Urothelium cell line (cell line): ENCODE results near the gene SLFN5.
"Not testable (repeated sequence)": the region's sequence is repeated elsewhere in the genome, so short reads cannot be mapped to it uniquely, and the experiment has no call there.

ENCODE experiments used
- DNase-seq: peaks from one replicate; pipeline ENCODE4 v3.0.0; 2011; ENCODE audit warnings: low spot score, mixed read lengths
- FAIRE-seq: peaks from 2 replicates; lab custom pipeline; 2011; peaks lifted over from hg19 to GRCh38; lab: Jason Lieb, UNC

Gene SLFN5

GRCh38 chr17:35287286-35287811 is 44.5 kb downstream of the SLFN5 start:
- FAIRE-seq (no peak), DNase-seq (no peak)

DNA sequence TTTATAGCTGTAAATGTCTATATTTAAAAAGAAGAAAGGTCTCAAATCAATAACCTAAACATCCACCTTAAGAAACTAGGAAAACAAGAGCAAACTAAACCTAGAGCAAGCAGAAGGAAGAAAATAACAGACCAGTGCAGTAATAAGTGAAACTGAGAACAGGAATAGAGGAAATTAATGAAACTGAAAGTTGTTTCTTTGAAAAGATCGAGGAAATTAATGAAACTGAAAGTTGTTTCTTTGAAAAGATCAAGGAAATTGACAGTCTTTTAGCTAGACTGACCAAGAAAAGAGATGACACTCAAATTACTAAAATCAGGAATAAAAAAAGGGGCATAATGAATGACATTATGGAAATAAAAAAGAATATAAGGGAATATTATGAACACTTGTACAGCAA is 46.4 kb downstream of the SLFN5 start:
- FAIRE-seq (no peak), DNase-seq (no peak)

- DNase-seq = no peak
These were observed 48.9 kb downstream of the SLFN5 start for GRCh38 chr17:35291802-35292201.

DNA sequence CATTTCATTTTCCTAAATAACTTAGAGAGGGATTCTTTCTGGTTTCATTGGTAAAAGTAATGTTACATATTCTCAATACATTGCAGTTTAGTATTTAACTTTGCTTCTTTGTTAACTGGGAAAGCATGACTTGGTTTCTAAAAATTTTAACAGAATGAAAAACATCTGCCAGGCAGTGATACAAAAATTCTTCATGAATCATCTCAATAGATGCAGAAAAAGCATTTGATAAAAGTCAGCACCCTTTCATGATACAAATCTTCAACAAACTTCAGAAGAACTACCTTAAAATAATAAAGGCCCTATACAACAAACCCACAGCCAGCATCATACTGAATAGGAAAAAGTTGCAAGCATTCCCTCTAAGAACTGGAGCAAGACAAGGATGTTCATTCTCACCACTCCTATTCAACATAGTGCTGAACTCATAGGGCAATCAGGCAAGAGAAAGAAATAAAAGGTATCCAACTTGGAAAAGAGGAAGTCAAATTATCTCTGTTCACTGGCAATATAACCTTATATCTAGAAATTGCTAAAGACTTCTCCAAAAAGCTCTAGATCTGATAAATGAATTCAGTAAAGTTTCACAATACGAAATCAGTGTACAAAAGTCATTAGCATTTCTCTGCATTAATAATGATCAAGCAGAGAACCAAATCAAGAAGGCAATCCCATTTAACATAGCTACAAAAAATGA is 50.4 kb downstream of the SLFN5 start:
- FAIRE-seq = no peak
- DNase-seq = no peak

More at GRCh38 chr17:35291802-35292201, 48.9 kb downstream of the SLFN5 start:
- no peak for FAIRE-seq

DNA sequence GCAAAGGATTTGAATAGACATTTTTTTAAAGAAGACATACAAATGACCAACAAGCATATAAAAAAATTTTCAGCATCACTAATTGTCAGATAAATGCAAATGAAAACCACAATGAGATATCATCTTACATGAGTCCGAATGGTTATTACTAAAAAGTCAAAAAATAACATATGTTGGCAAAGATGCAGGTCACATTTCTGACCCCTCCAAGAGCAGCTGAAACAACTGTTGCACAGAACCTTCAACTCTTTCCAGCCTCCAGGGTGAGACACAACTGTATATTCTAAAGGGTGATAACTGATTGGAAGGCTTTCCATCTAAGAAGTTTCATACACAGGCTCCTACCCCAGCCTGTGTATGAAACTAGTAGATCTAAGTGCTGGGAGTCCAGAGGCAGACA is 51.9 kb downstream of the SLFN5 start:
- no peak for DNase-seq
- no peak for FAIRE-seq

DNA sequence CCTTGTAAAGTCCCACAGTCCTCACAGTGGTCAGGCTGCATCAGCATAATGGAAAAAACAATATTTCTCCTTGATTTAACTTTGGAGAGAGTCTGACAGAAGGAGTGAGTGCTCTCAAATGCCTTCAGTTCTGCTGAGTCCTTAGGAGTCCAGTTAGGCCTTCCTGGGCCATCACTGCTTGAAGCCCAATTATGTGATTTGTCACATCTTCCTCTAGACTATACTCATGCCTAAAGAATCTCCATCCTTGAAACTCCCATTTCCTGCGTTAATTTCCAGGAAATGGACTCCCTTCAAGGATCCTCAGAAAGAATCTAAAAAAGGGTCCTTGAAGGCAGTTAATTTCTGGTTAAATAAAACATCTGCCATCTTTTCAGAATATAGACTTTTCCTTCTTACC is 52.8 kb downstream of the SLFN5 start:
- FAIRE-seq (no peak), DNase-seq (no peak)

- FAIRE-seq (no peak), DNase-seq (no peak)
These were observed 54.8 kb downstream of the SLFN5 start for GRCh38 chr17:35297666-35298065.

DNA sequence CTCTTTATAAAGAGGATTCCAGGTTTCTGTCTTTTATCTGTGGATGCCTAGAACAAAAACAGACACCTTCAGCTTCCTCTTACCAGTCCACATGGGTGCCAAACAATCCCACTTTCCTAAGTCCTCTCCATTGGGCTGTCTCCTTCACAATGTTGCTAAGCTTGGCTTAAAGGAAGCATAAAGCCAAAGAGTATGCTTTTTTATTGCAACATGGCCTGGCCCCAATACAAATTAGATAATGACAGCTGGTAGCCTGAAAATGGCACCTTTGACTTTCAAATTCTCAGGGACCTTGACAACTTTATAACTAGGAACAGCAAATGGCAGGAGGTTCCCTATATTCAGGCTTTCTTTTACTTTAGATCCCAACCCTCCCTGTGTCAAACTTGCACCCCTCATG is 55.8 kb downstream of the SLFN5 start:
- FAIRE-seq = no peak
- no peak for DNase-seq

DNA sequence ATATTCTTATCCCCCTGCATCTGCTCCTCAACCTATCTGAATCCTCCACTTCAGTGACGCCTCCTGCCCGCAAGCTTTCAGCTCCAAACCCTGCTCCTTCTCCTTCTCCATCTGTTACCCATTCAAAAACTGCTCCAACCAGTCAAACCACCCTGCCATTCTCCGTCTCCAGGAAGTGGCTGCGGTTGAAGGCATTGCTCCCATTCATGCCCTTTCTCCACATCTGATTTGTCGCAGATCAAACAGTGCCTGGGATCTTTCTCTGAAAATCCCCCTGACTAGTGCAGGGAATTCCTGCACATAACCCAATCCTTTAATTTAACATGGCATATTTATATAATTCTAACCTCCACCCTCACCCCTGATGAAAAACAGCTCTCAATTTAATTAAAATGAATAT is 56.3 kb downstream of the SLFN5 start:
- DNase-seq (no peak), FAIRE-seq (no peak)

DNA sequence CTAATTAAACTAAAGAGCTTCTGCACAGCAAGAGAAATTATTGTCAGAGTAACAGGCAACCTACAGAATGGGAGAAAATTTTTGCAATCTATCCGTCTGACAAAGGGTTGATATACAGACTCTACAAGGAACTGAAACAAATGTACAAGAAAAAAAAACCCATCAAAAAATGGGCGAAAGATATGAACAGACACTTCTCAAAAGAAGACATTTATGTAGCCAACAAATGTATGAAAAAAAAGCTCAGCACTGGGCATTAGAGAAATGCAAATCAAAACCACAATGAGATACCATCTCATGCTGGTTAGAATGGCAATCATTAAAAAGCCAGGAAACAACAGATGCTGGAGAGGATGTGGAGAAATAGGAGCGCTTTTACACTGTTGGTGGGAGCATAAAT is 66.5 kb downstream of the SLFN5 start:
- not testable (repeated sequence) for DNase-seq, FAIRE-seq

GRCh38 chr17:35312346-35312745 is 69.5 kb downstream of the SLFN5 start:
- no peak for FAIRE-seq
- no peak for DNase-seq

GRCh38 chr17:35312790-35313711 is 70.2 kb downstream of the SLFN5 start:
- FAIRE-seq = peak; percentile 44

DNA sequence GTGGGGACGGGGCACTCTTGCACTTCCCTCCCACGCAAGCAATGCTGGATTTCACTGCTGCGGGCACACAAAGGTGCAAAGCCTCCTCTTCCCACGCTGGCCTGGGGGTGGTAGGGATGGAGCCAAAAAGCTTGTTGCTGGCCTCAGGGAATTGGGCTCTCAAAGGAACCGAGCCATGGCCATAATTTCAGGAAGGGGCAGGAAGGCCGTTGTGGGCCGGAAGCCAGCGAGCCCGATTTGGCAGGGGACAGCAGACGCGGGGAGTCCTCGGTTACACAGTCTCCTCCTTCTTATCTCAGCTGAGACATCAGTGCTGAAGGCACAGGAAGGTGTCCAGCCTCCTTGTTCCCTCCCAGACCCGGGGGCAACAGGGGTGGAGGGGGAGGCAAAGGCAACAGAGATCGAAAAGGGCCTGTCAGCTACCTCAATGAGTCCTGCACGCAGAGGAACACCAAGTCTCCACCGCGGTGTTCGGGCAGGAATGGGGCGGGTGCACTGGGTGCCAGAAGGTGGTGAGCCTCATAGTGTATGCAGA is 71.1 kb downstream of the SLFN5 start:
- DNase-seq = no peak
- no peak for FAIRE-seq

More at GRCh38 chr17:35312790-35313711, 70.2 kb downstream of the SLFN5 start:
- peak; percentile 60 for DNase-seq

GRCh38 chr17:35314415-35315216 is 71.7 kb downstream of the SLFN5 start:
- DNase-seq (peak; percentile 6), FAIRE-seq (no peak)

DNA sequence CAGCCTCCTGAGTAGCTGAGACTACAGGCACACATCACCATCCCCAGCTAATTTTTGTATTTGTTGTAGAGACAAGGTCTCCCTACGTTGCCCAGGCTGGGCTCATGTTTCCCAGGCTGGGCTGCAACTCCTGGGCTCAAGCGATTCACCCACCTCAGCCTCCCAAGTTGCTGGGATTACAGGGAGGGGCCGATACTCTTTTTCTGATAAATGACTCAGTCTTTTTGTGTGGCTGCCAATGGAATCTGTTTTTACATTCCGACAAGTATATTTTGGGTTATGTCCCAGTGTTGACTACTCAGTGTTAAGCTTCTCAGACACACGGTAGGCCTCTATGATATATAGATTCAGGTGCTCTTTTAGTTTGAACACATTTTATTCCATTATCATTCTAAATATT is 72.4 kb downstream of the SLFN5 start:
- FAIRE-seq (no peak), DNase-seq (peak; percentile 61)

GRCh38 chr17:35315971-35316370 is 73.1 kb downstream of the SLFN5 start:
- FAIRE-seq (no peak), DNase-seq (no peak)

GRCh38 chr17:35322749-35323148 is 79.9 kb downstream of the SLFN5 start:
- DNase-seq = no peak
- no peak for FAIRE-seq
